DMS114 treated with DMSO at 0.1 percent for 48 hours (cell line): ENCODE measurements around the gene PARP15.
"Not testable (repeated sequence)": the region's sequence is repeated elsewhere in the genome, so short reads cannot be mapped to it uniquely, and the experiment has no call there.

ENCODE experiments used
- DNase-seq: peaks from one replicate; lab custom pipeline; 2025; ENCODE audit not compliant: unreplicated experiment; lab: John Stamatoyannopoulos, UW

The PARP15 gene

GRCh38 chr3:122662505-122662904 is 85.1 kb downstream of the PARP15 start:
- no peak for DNase-seq

GRCh38 chr3:122665226-122665786 is 87.9 kb downstream of the PARP15 start:
- DNase-seq: no peak

GRCh38 chr3:122665881-122666280 is 88.4 kb downstream of the PARP15 start:
- DNase-seq: no peak

- no peak for DNase-seq
Observed at GRCh38 chr3:122668930-122669730, 91.7 kb downstream of the PARP15 start.

- DNase-seq: no peak
Observed at GRCh38 chr3:122671553-122671952, 94.1 kb downstream of the PARP15 start.

GRCh38 chr3:122674339-122674738 is 96.9 kb downstream of the PARP15 start:
- DNase-seq: no peak

- no peak for DNase-seq
Observed at GRCh38 chr3:122676759-122677158, 99.3 kb downstream of the PARP15 start.

GRCh38 chr3:122677216-122677615 is 99.8 kb downstream of the PARP15 start:
- DNase-seq: no peak

GRCh38 chr3:122678506-122678905 is 101.1 kb downstream of the PARP15 start:
- DNase-seq: no peak

- DNase-seq: peak; percentile 79
Observed at GRCh38 chr3:122679085-122679881, 101.8 kb downstream of the PARP15 start.

- no peak for DNase-seq
Observed at GRCh38 chr3:122679882-122680474, 102.5 kb downstream of the PARP15 start.

GRCh38 chr3:122680475-122681283 is 103.2 kb downstream of the PARP15 start, which contains the start of gene PARP14:
Gene PARP14 (plus strand): TSS chr3:122680839. CDS start chr3:122680884, 45 bp downstream.
- DNase-seq: peak; percentile 26

GRCh38 chr3:122681284-122681973 is 104.0 kb downstream of the PARP15 start:
- DNase-seq: no peak

GRCh38 chr3:122681974-122682409 is 104.5 kb downstream of the PARP15 start:
- DNase-seq: no peak

GRCh38 chr3:122682778-122683411 is 105.4 kb downstream of the PARP15 start:
- not testable (repeated sequence) for DNase-seq

GRCh38 chr3:122687298-122687697 is 109.8 kb downstream of the PARP15 start:
- no peak for DNase-seq
